NCI-H510A (cell line): ENCODE data around the gene FBL.
"Not testable (repeated sequence)": the region's sequence is repeated elsewhere in the genome, so short reads cannot be mapped to it uniquely, and the experiment has no call there.

Experiments used
- DNase-seq: peaks from one replicate; lab custom pipeline; 2025; lab: John Stamatoyannopoulos, UW

Gene FBL

GRCh38 chr19:39824143-39825092 lies 21.8 kb downstream of the FBL start:
- peak; percentile 95 for DNase-seq

GRCh38 chr19:39823686-39824085 lies 22.5 kb downstream of the FBL start:
- DNase-seq, result no peak

- DNase-seq, result no peak
Measured at GRCh38 chr19:39820696-39821095, 25.5 kb downstream of the FBL start.

- DNase-seq, result no peak
Measured at GRCh38 chr19:39819786-39820185, 26.4 kb downstream of the FBL start.

- no peak for DNase-seq
Measured at GRCh38 chr19:39818626-39819097, 27.5 kb downstream of the FBL start.

GRCh38 chr19:39817888-39818561 lies 28.2 kb downstream of the FBL start:
- no peak for DNase-seq

GRCh38 chr19:39816287-39817048 lies 29.7 kb downstream of the FBL start:
- no peak for DNase-seq

- no peak for DNase-seq
Measured at GRCh38 chr19:39814595-39814994, 31.6 kb downstream of the FBL start.

GRCh38 chr19:39814111-39814510 lies 32.1 kb downstream of the FBL start:
- not testable (repeated sequence) for DNase-seq

- DNase-seq, result no peak
Measured at GRCh38 chr19:39813264-39813993, 32.8 kb downstream of the FBL start.

GRCh38 chr19:39811064-39811463 lies 35.1 kb downstream of the FBL start:
- no peak for DNase-seq

- DNase-seq, result no peak
Measured at GRCh38 chr19:39810424-39810823, 35.8 kb downstream of the FBL start.

- DNase-seq, result no peak
Measured at GRCh38 chr19:39809368-39809767, 36.8 kb downstream of the FBL start.

GRCh38 chr19:39808688-39809087 lies 37.5 kb downstream of the FBL start:
- not testable (repeated sequence) for DNase-seq

- no peak for DNase-seq
Measured at GRCh38 chr19:39807846-39808364, 38.3 kb downstream of the FBL start.

- no peak for DNase-seq
Measured at GRCh38 chr19:39805104-39805503, 41.1 kb downstream of the FBL start.

GRCh38 chr19:39802958-39803357 lies 43.2 kb downstream of the FBL start:
- no peak for DNase-seq

GRCh38 chr19:39797083-39797482 lies 49.1 kb downstream of the FBL start:
- no peak for DNase-seq

GRCh38 chr19:39796000-39796498 lies 50.1 kb downstream of the FBL start:
- DNase-seq, result no peak

- no peak for DNase-seq
Measured at GRCh38 chr19:39795001-39795400, 51.2 kb downstream of the FBL start.

- peak; percentile 25 for DNase-seq
Measured at GRCh38 chr19:39792999-39793546, 53.1 kb downstream of the FBL start.
